Pancreas (tissue), 10 donors: Measurements from ENCODE around the gene NPAS2. TPM values are rescaled to one million over a fixed set of nuclear protein-coding genes. Genes with fewer than 3 reads are reported as not detected.

Source experiments
- ATAC-seq, 4 donors: fragments of 200-7000 bp; cut with Tn5 transposase; one replicate each; pipeline versions ENCODE4 v1.8.0 to v1.9.1; 2020; ENCODE audit warnings: mild to moderate bottlenecking in 4 of 4, moderate library complexity in 4 of 4
- DNase-seq, 6 donors: peaks; one replicate each; pipeline ENCODE4 v3.0.0-alpha.2; 2020
- FAIRE-seq: peaks from 2 replicates; lab custom pipeline; 2012; peaks lifted over from hg19 to GRCh38; lab: Jason Lieb, UNC
- H3K27ac ChIP-seq, 4 donors: fragments of 200-600 bp; sonication (generic); 1 replicate in 3 of 4; 2 replicates in 1 of 4; pipeline versions ENCODE4 v1.5.0 to v1.8.0; 2020
- H3K27me3 ChIP-seq, 4 donors: fragments of 200-600 bp; one replicate each; pipeline ENCODE4 v1.8.0; 2021
- H3K36me3 ChIP-seq, 3 donors: fragments of 200-600 bp; sonication (generic) in 1 of 3; one replicate each; pipeline versions ENCODE4 v1.5.0 to v1.8.0; 2020 to 2021
- H3K4me1 ChIP-seq, 3 donors: fragments of 200-600 bp; one replicate each; pipeline ENCODE4 v1.8.0; 2021
- H3K4me3 ChIP-seq, 4 donors: fragments of 200-600 bp; sonication (generic) in 2 of 4; one replicate each; pipeline versions ENCODE4 v1.5.0 to v1.8.0; 2020 to 2021
- H3K9me3 ChIP-seq, 4 donors: fragments of 200-600 bp; one replicate each; pipeline ENCODE4 v1.8.0; 2021
- CTCF ChIP-seq, 4 donors: fragments of 200-600 bp; sonication (generic) in 3 of 4; IDR thresholded peaks; one replicate each; pipeline versions ENCODE4 v1.5.0 to v1.8.0; 2021; ENCODE audit warnings: antibody characterized with exemption in 4 of 4
- WGBS, 2 donors: extraction: QIAGEN DNeasy Blood & Tissue Kit; methylation state at CpG; one replicate each; pipeline ENCODE4 v1.1.7; 2013; 5-methylcytosine and 5-hydroxymethylcytosine counted together
- intact Hi-C, 3 donors: fragments of 100-400 bp; cut with DNase I; formaldehyde crosslinking; loops; one replicate each; pipeline versions ENCODE4 v1.11.1 to v1.14.2; 2022
- polyA plus RNA-seq, 2 donors: library from polyadenylated mRNA; stranded (reverse); fragments of 200-250 nt; gene quantifications; one replicate each; pipeline ENCODE4 v1.2.3, GENCODE V29; 2013
- total RNA-seq, 6 donors: library from RNA; stranded (reverse); fragmentation: NEBNext Ultra II Directional in 4 of 6; extraction: Animal tissue kit (Norgen Biotek cat#: 25700) in 4 of 6; gene quantifications; one replicate each; pipeline versions ENCODE4 v1.2.1 to v1.2.4, GENCODE V29; 2021 to 2023
- donor health status: healthy with polysubstance abuse.
- donor health status: DM: no; HTN: no; CAD: no; lungs with moderate emphysema.
- donor health status: DM: no; HTN: no; CAD: no.
- donor health status: control.
- donor health status: control.
- donor health status: Bipolar disorder and iron deficiency.
- donor health status: DM: yes; HTN: yes; CAD: no.
- donor health status: DM: no; HTN: no; CAD: no.
- donor health status: DM: no; HTN: no; CAD: no.
- donor health status: DM: yes; HTN: yes; CAD: no.

NPAS2 gene
- total and polyA plus RNA-seq, 8 donors = 20.6 to 46.3 (median 32.7) TPM

DNA sequence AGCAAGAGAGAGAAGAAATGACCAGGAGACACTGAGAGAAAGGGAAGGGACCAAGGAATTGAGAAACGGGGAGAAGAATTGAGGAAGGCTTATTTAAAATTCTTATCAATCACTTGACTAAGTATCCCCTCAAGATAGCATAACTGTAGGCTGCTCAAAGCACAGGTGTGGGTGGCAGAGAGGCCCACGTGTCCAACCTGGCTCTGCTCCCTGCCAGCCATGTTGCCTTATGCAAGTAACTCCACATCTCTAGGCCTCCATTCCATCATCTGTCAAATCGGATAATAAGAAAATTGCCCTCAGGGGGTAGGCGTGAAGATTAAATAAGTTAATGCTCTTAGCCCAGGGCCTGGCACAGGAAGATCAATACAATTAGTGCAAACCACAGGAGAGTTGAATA is 7.4 kb upstream of the NPAS2 start:
- intact Hi-C loops = no loop called here
- Histone ChIP-seq H3K27ac (no peak overlapping the region), H3K9me3 (no peaks in the 10 kb centered on the region), H3K4me3 (no peak overlapping the region), H3K36me3 (no peaks in the 10 kb centered on the region), H3K4me1 (peaks cover 0 to 19% (median 11%) of the 10 kb centered on the region in 3 donors), H3K27me3 (no peaks in the 10 kb centered on the region)
- FAIRE-seq (no peak), DNase-seq (no peak), ATAC-seq (no peak)
- 82 to 86% methylated on average over 4 of the region's 4 CpGs for WGBS, 2 donors
- no peak for TF ChIP-seq CTCF (IDR thresholded peaks at IDR 0.05)

DNA sequence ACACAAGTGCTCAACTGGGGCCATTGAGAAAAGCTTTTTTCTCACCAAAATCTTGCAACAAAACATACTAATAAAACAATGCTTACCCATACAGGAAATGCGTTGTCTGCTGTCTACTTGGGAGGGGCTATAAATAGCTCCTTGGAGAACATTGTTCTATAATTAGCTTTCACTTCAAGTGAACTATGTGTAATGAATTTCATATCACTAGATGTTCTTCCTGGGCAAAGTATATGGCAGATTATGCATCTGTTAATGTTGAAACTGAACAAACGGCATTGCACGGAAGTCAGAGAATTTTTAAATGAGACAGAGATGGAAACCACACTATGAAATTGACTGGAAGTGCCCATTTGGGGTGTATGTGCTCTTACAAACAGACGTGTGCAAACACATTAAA is 6.4 kb upstream of the NPAS2 start:
- FAIRE-seq = no peak
- WGBS, 2 donors = 46 to 48% methylated on average over 4 of the region's 4 CpGs
- H3K9me3 ChIP-seq = no peaks in the 10 kb centered on the region
- no peaks in the 10 kb centered on the region for H3K36me3 ChIP-seq
- no peak overlapping the region for H3K27ac ChIP-seq
- H3K4me1 ChIP-seq = peaks cover 0 to 27% (median 11%) of the 10 kb centered on the region in 3 donors
- intact Hi-C loops = no loop called here
- ATAC-seq = peak in 3 of 4 donors; percentile 8 to 26 (median 13)
- DNase-seq = no peak
- H3K4me3 ChIP-seq = no peak overlapping the region
- TF ChIP-seq CTCF (IDR thresholded peaks at IDR 0.05) = no peak
- no peaks in the 10 kb centered on the region for H3K27me3 ChIP-seq

DNA sequence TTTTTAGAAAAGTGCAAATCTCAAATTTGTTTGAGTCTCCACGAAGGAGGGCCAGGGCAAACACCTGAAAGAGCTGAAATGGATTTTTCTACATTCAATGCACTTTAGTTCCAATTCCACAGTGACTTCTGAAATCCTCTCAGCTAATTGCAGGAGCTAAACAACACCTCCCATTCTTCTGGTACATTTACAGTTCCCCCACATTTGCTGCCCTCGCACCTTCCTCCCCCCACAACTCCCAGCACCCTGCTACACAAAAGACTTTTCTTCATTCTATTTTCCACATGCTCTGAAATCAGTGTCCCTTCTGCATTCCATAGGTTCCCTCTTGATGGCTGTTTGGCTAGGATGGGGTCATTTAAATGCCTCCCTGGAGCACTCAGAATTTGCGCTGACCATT is 5.9 kb upstream of the NPAS2 start:
- ATAC-seq = no peak
- H3K27ac ChIP-seq = no peak overlapping the region

DNA sequence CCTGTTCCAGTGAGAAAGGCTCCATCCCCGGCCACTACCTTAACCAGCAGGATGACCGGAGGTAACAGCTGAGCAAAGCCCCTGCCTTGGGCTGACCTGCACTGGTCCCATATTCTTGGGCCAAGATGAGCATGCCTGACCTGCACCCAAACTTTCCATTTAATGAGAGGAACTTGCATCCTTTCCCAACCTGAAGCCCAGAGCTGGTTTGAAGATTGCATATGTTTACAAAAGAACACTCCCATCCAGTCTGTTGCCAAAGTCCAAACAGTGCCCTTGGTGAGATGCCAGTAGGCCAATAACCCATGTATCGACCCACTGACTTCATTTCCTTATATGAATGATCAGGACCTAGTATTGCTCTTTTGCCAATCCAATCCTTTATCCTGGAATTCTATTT is 5.5 kb upstream of the NPAS2 start:
- peak in 3 of 4 donors; percentile 19 to 49 (median 24) for ATAC-seq

More for the DNA sequence above, 5.9 kb upstream of the NPAS2 start:
- DNase-seq (no peak), FAIRE-seq (no peak)
- H3K27me3 ChIP-seq = no peaks in the 10 kb centered on the region
- no peaks in the 10 kb centered on the region for H3K9me3 ChIP-seq
- H3K4me3 ChIP-seq = no peak overlapping the region
- intact Hi-C loops = no loop called here
- WGBS, 2 donors = 85 to 88% methylated on average over 3 of the region's 3 CpGs
- peaks cover 0 to 27% (median 11%) of the 10 kb centered on the region in 3 donors for H3K4me1 ChIP-seq
- H3K36me3 ChIP-seq = no peaks in the 10 kb centered on the region
- TF ChIP-seq CTCF (IDR thresholded peaks at IDR 0.05) = no peak

More for the DNA sequence above, 5.5 kb upstream of the NPAS2 start:
- DNase-seq (peak in 3 of 6 donors; percentile 55 to 74 (median 66)), FAIRE-seq (no peak)
- intact Hi-C loops = no loop called here
- no peaks in the 10 kb centered on the region for H3K9me3 ChIP-seq
- H3K27ac ChIP-seq = no peak overlapping the region
- peaks cover 0 to 27% (median 11%) of the 10 kb centered on the region in 3 donors for H3K4me1 ChIP-seq
- no peak for TF ChIP-seq CTCF (IDR thresholded peaks at IDR 0.05)
- 57 to 62% methylated on average over 3 of the region's 3 CpGs for WGBS, 2 donors
- H3K27me3 ChIP-seq = no peaks in the 10 kb centered on the region
- no peak overlapping the region for H3K4me3 ChIP-seq
- no peaks in the 10 kb centered on the region for H3K36me3 ChIP-seq
